Keratinocyte (primary cell): ENCODE results near the gene FGGY. TPM values are rescaled to one million over a fixed set of nuclear protein-coding genes. Genes with fewer than 3 reads are reported as not detected.

Experiments
- DNase-seq: peaks from one replicate; pipeline ENCODE4 v3.0.0-alpha.2; 2011; ENCODE audit warnings: low read depth, missing footprints, low spot score
- FAIRE-seq: peaks from 2 replicates; lab custom pipeline; 2011; peaks lifted over from hg19 to GRCh38; lab: Jason Lieb, UNC
- H2AFZ ChIP-seq: 2 replicates; pipeline ENCODE4 v1.6.0; 2012; ENCODE audit warnings: low read length, control low read depth, inconsistent platforms; ENCODE audit not compliant: control insufficient read depth
- H3K27ac ChIP-seq: 2 replicates; pipeline ENCODE4 v1.5.1; 2011; ENCODE audit warnings: low read length; ENCODE audit not compliant: control insufficient read depth, insufficient read depth
- H3K27me3 ChIP-seq: 3 replicates; pipeline ENCODE4 v1.6.0; 2011; ENCODE audit warnings: low read length; ENCODE audit not compliant: control insufficient read depth, insufficient read depth; ENCODE audit errors: extremely low read depth
- H3K36me3 ChIP-seq, 2 experiments: 2 replicates in 1 of 2; 3 replicates in 1 of 2; pipeline ENCODE4 v1.5.1; 2011; ENCODE audit warnings: low read length in 2 of 2, mild to moderate bottlenecking in 1 of 2; ENCODE audit not compliant: control insufficient read depth in 2 of 2, insufficient read depth in 2 of 2; ENCODE audit errors: extremely low read depth in 1 of 2
- H3K4me1 ChIP-seq: 3 replicates; pipeline ENCODE4 v1.5.1; 2011; ENCODE audit warnings: low read length; ENCODE audit not compliant: control insufficient read depth, insufficient read depth; ENCODE audit errors: extremely low read depth
- H3K4me2 ChIP-seq: 3 replicates; pipeline ENCODE4 v1.6.0; 2011; ENCODE audit warnings: low read depth, low read length; ENCODE audit not compliant: control insufficient read depth, insufficient read depth; ENCODE audit errors: extremely low read depth
- H3K4me3 ChIP-seq, 3 experiments: fragments of 200-600 bp in 1 of 3; sonication (generic) in 1 of 3; 2 replicates in 2 of 3; 3 replicates in 1 of 3; pipeline ENCODE4 v1.5.1; 2011 to 2016; ENCODE audit warnings: low read length in 3 of 3, mild to moderate bottlenecking in 3 of 3, control low read depth in 2 of 3, inconsistent platforms in 1 of 3, low read depth in 1 of 3, mixed read lengths in 1 of 3, mixed run types in 1 of 3, moderate library complexity in 1 of 3; ENCODE audit not compliant: control insufficient read depth in 2 of 3, insufficient read depth in 2 of 3; ENCODE audit errors: extremely low read depth in 1 of 3
- H3K79me2 ChIP-seq: 2 replicates; pipeline ENCODE4 v1.6.0; 2012; ENCODE audit warnings: low read length; ENCODE audit not compliant: control insufficient read depth, insufficient read depth
- H3K9ac ChIP-seq: 3 replicates; pipeline ENCODE4 v1.6.0; 2011; ENCODE audit warnings: low read length; ENCODE audit not compliant: control insufficient read depth, insufficient read depth; ENCODE audit errors: extremely low read depth
- H3K9me1 ChIP-seq: 3 replicates; pipeline ENCODE4 v1.6.0; 2011; ENCODE audit warnings: low read length; ENCODE audit not compliant: control insufficient read depth, insufficient read depth; ENCODE audit errors: extremely low read depth
- H3K9me3 ChIP-seq: 2 replicates; pipeline ENCODE4 v1.5.1; 2012; ENCODE audit warnings: low read depth, low read length; ENCODE audit not compliant: control insufficient read depth
- H4K20me1 ChIP-seq: 3 replicates; pipeline ENCODE4 v1.6.0; 2011; ENCODE audit warnings: low read length; ENCODE audit not compliant: control insufficient read depth, insufficient read depth; ENCODE audit errors: extremely low read depth
- EZH2 ChIP-seq: IDR thresholded peaks from one replicate; pipeline ENCODE4 v1.6.1; 2012; ENCODE audit warnings: inconsistent platforms, mild to moderate bottlenecking, low read length, moderate library complexity
- dilution Hi-C: fragments of 300-500 bp; cut with MboI; formaldehyde crosslinking; loops from one replicate; pipeline ENCODE4 v1.7.0; 2020; ENCODE audit warnings: low sequenced_read_pairs; ENCODE audit not compliant: extremely low pct_ligation_motif_present
- polyA plus RNA-seq, 5 experiments: library from polyadenylated mRNA; depleted of rRNA in 3 of 5; stranded (reverse) in 3 of 5; stranded (forward) in 1 of 5; unstranded in 1 of 5; fragments of >200 nt; gene quantifications; 1 replicate in 1 of 5; 2 replicates in 3 of 5; 3 replicates in 1 of 5; pipeline versions ENCODE4 v1.2.1 to v1.2.3, GENCODE V29; 2011 to 2012; ENCODE audit warnings: missing spikeins in 2 of 5, low read depth in 1 of 5, low replicate concordance in 1 of 5
- TF ChIP-seq, protein P1 (sequence below), 3 experiments: IDR thresholded peaks in 1 of 3; conservative IDR thresholded peaks in 1 of 3; optimal IDR thresholded peaks in 1 of 3; 2 replicates in 2 of 3; 3 replicates in 1 of 3; pipeline versions ENCODE3 to v1.5.1; 2011; ENCODE audit warnings: low read length in 3 of 3, mild to moderate bottlenecking in 3 of 3, moderate library complexity in 2 of 3, control low read depth in 1 of 3, inconsistent platforms in 1 of 3; ENCODE audit not compliant: insufficient read depth in 2 of 3; ENCODE audit errors: extremely low read depth in 1 of 3

FGGY gene
- polyA plus RNA-seq, 1 donor (not counting 4 experiments of a cell fraction or from before 2014, with no cell fraction given): 16.6 TPM

DNA sequence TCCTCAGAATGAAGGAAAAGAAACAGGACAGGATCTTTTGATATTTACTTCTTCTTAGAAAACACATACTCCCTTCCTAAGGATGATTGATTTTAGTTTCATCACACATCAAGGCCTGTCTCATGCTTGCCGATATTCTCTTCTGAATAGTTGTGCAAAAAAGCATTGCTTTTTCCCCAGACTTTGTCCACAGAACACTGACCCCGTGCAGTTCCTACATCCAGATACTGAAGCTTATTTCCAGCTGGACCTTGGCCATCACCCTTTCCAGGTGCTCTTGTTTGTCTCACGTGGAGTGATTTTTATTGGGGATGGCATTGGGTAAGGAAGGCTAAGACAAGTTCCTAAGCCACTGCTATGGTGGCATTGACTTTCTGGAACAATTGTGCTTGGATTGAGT lies 320.5 kb downstream of the FGGY start:
- peak; percentile 39 for FAIRE-seq

DNA sequence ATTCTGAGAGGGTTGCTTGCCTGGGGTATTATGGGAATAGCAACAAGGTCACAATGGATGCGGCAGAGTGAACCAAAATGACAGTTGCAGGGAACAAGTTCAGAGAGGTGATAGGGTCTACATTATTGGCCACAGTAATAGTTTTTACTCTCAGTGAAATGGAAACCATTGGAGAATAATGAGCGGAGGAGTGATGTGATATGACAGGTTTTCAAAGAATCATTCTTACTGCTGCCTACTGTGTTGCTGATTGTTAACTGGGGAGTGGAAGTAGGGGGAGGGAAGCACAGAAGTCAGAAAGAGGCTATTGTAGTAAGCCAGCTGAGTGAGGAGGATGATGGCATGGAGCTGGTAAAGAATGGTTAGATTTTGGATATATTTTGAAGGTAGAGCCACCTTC lies 322.7 kb downstream of the FGGY start:
- no peaks in the 10 kb centered on the region for H3K27me3 ChIP-seq
- no peak overlapping the region for H3K4me3 ChIP-seq
- dilution Hi-C loops: no loop called here
- no peaks in the 10 kb centered on the region for H3K36me3 ChIP-seq
- no peaks in the 10 kb centered on the region for H4K20me1 ChIP-seq
- no peak overlapping the region for H2AFZ ChIP-seq
- no peaks in the 10 kb centered on the region for H3K79me2 ChIP-seq
- DNase-seq (no peak), FAIRE-seq (no peak)
- no peak for TF ChIP-seq EZH2
- TF ChIP-seq, protein P1, sequence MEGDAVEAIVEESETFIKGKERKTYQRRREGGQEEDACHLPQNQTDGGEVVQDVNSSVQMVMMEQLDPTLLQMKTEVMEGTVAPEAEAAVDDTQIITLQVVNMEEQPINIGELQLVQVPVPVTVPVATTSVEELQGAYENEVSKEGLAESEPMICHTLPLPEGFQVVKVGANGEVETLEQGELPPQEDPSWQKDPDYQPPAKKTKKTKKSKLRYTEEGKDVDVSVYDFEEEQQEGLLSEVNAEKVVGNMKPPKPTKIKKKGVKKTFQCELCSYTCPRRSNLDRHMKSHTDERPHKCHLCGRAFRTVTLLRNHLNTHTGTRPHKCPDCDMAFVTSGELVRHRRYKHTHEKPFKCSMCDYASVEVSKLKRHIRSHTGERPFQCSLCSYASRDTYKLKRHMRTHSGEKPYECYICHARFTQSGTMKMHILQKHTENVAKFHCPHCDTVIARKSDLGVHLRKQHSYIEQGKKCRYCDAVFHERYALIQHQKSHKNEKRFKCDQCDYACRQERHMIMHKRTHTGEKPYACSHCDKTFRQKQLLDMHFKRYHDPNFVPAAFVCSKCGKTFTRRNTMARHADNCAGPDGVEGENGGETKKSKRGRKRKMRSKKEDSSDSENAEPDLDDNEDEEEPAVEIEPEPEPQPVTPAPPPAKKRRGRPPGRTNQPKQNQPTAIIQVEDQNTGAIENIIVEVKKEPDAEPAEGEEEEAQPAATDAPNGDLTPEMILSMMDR (optimal IDR thresholded peaks at IDR 0.05 in 1 of 3, IDR thresholded peaks at IDR 0.05 in 1 of 3, conservative IDR thresholded peaks at IDR 0.05 in 1 of 3; ENCODE audit: extremely low read depth in 1 of 3, insufficient read depth in 2 of 3, low read length in 3 of 3): no peak
- H3K4me1 ChIP-seq: no peaks in the 10 kb centered on the region
- H3K9me3 ChIP-seq: no peaks in the 10 kb centered on the region
- H3K27ac ChIP-seq: no peak overlapping the region
- H3K9ac ChIP-seq: no peak overlapping the region
- H3K4me2 ChIP-seq: no peak overlapping the region
- no peaks in the 10 kb centered on the region for H3K9me1 ChIP-seq

More for the DNA sequence above, 320.5 kb downstream of the FGGY start:
- no peak overlapping the region for H3K27ac ChIP-seq
- dilution Hi-C loops: no loop called here
- H3K9me1 ChIP-seq: no peaks in the 10 kb centered on the region
- H3K4me2 ChIP-seq: no peak overlapping the region
- TF ChIP-seq, protein P1 (optimal IDR thresholded peaks at IDR 0.05 in 1 of 3, IDR thresholded peaks at IDR 0.05 in 1 of 3, conservative IDR thresholded peaks at IDR 0.05 in 1 of 3; ENCODE audit: extremely low read depth in 1 of 3, insufficient read depth in 2 of 3, low read length in 3 of 3): no peak
- TF ChIP-seq EZH2: no peak
- no peaks in the 10 kb centered on the region for H3K27me3 ChIP-seq
- H3K4me3 ChIP-seq: no peak overlapping the region
- H4K20me1 ChIP-seq: no peaks in the 10 kb centered on the region
- no peaks in the 10 kb centered on the region for H3K36me3 ChIP-seq
- H3K4me1 ChIP-seq: no peaks in the 10 kb centered on the region
- DNase-seq: no peak
- no peak overlapping the region for H3K9ac ChIP-seq
- H2AFZ ChIP-seq: no peak overlapping the region
- no peaks in the 10 kb centered on the region for H3K9me3 ChIP-seq
- no peaks in the 10 kb centered on the region for H3K79me2 ChIP-seq
